Measurements from ENCODE around the gene MAN1A2.

MAN1A2 gene

DNA sequence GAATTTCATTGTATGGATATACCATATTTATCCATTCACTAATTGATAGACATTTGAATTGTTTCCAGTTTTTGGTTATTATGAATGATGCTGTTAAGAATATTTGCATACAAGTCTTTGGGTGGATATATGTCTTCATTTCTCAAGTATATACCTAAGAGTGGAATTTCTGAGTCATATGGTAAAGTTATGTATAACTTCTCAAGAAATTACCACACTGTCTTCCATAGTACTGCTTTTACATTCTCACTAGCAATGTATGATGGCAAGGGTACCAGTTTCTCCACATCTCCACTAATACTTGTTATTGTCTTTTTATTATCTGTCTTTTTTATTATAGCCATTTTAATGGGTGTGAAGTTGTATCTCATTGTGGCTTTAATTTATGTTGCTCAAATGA lies 164.0 kb downstream of the MAN1A2 start:
- Histone ChIP-seq H3K27me3 (ENCODE audit: control insufficient read depth, low read length) (no peaks in the 10 kb centered on the region), H3K4me2 (ENCODE audit: low read length) (no peak overlapping the region)

GRCh38 chr1:117534995-117535467 lies 167.8 kb downstream of the MAN1A2 start:
- no peak overlapping the region for H3K27ac ChIP-seq (ENCODE audit: low read depth, low read length)
- no peaks in the 10 kb centered on the region for H3F3A ChIP-seq (ENCODE audit: control insufficient read depth, insufficient read depth)
- TF ChIP-seq EZH2phosphoT487 (IDR thresholded peaks at IDR 0.05; ENCODE audit: borderline replicate concordance, low read length) = no peak
- peak; percentile 82 for TF ChIP-seq CTCF (IDR thresholded peaks at IDR 0.05; ENCODE audit: low read depth, low read length, poor library complexity, severe bottlenecking)
- no peaks in the 10 kb centered on the region for H4K20me1 ChIP-seq (ENCODE audit: control insufficient read depth, insufficient read depth, low read depth, low read length)
- no peaks in the 10 kb centered on the region for H3K79me2 ChIP-seq (ENCODE audit: control insufficient read depth, low read length)
- H3K36me3 ChIP-seq (ENCODE audit: control insufficient read depth, low read length) = no peaks in the 10 kb centered on the region
- no peaks in the 10 kb centered on the region for H3K27me3 ChIP-seq (ENCODE audit: control insufficient read depth, low read length)
- H3K9me3 ChIP-seq (ENCODE audit: control insufficient read depth, insufficient read depth, low read length) = no peaks in the 10 kb centered on the region
- H3K4me1 ChIP-seq (ENCODE audit: control insufficient read depth, low read length) = 0 out of 2 replicates have a peak, but pooled peaks cover 3% of the 10 kb centered on the region
- no peak overlapping the region for H3K4me3 ChIP-seq (ENCODE audit: low read length)
- H3K9me2 ChIP-seq (replicated peaks; ENCODE audit: control insufficient read depth, low read length) = no peaks in the 10 kb centered on the region
- H3K4me2 ChIP-seq (ENCODE audit: low read length) = no peak overlapping the region

More for the DNA sequence above, 164.0 kb downstream of the MAN1A2 start:
- no peaks in the 10 kb centered on the region for H3F3A ChIP-seq (ENCODE audit: control insufficient read depth, insufficient read depth)
- no peaks in the 10 kb centered on the region for H3K9me2 ChIP-seq (replicated peaks; ENCODE audit: control insufficient read depth, low read length)
- H3K4me3 ChIP-seq (ENCODE audit: low read length) = no peak overlapping the region
- no peaks in the 10 kb centered on the region for H3K9me3 ChIP-seq (ENCODE audit: control insufficient read depth, insufficient read depth, low read length)
- H3K79me2 ChIP-seq (ENCODE audit: control insufficient read depth, low read length) = no peaks in the 10 kb centered on the region
- no peaks in the 10 kb centered on the region for H3K4me1 ChIP-seq (ENCODE audit: control insufficient read depth, low read length)
- no peaks in the 10 kb centered on the region for H4K20me1 ChIP-seq (ENCODE audit: control insufficient read depth, insufficient read depth, low read depth, low read length)
- no peaks in the 10 kb centered on the region for H3K36me3 ChIP-seq (ENCODE audit: control insufficient read depth, low read length)
- no peak overlapping the region for H3K27ac ChIP-seq (ENCODE audit: low read depth, low read length)
- TF ChIP-seq EZH2phosphoT487 (IDR thresholded peaks at IDR 0.05; ENCODE audit: borderline replicate concordance, low read length) = no peak
- no peak for TF ChIP-seq CTCF (IDR thresholded peaks at IDR 0.05; ENCODE audit: low read depth, low read length, poor library complexity, severe bottlenecking)

DNA sequence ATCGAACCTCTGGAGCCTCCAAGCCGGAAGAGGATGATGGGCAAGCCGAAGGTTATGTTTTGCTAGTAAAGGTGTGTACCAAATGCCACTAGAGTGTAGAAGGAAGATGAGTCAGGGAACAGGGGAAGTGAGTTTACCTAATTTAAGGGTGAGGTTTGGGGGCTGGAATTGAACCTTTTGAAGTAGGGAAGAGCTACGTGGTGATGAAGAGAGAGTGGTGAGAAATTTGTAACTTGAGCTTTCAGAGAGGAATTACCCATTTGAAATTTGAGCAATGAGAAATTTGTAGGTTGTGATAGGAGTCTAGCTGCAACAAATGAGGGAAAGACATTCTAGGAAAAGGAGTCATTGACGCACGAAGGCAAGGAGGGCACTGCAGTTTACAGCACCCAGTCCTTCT lies 168.6 kb downstream of the MAN1A2 start:
- Histone ChIP-seq H4K20me1 (ENCODE audit: control insufficient read depth, insufficient read depth, low read depth, low read length) (no peaks in the 10 kb centered on the region), H3K4me3 (ENCODE audit: low read length) (no peak overlapping the region), H3K9me2 (replicated peaks; ENCODE audit: control insufficient read depth, low read length) (no peaks in the 10 kb centered on the region), H3K4me1 (ENCODE audit: control insufficient read depth, low read length) (0 out of 2 replicates have a peak, but pooled peaks cover 3% of the 10 kb centered on the region), H3K27ac (ENCODE audit: low read depth, low read length) (no peak overlapping the region), H3F3A (ENCODE audit: control insufficient read depth, insufficient read depth) (no peaks in the 10 kb centered on the region), H3K79me2 (ENCODE audit: control insufficient read depth, low read length) (no peaks in the 10 kb centered on the region), H3K27me3 (ENCODE audit: control insufficient read depth, low read length) (no peaks in the 10 kb centered on the region), H3K9me3 (ENCODE audit: control insufficient read depth, insufficient read depth, low read length) (no peaks in the 10 kb centered on the region), H3K36me3 (ENCODE audit: control insufficient read depth, low read length) (no peaks in the 10 kb centered on the region), H3K4me2 (ENCODE audit: low read length) (no peak overlapping the region)
- no peak for TF ChIP-seq CTCF (IDR thresholded peaks at IDR 0.05; ENCODE audit: low read depth, low read length, poor library complexity, severe bottlenecking)
- no peak for TF ChIP-seq EZH2phosphoT487 (IDR thresholded peaks at IDR 0.05; ENCODE audit: borderline replicate concordance, low read length)
